GM21526 (cell line): ENCODE results near the gene LCN1.

Experiments used
- ATAC-seq: cut with Tn5 transposase; IDR thresholded peaks from one replicate; pipeline ENCODE4 v1.9.1; 2021; ENCODE audit warnings: moderate library complexity; ENCODE audit not compliant: unreplicated experiment, low FRiP score

LCN1 gene

DNA sequence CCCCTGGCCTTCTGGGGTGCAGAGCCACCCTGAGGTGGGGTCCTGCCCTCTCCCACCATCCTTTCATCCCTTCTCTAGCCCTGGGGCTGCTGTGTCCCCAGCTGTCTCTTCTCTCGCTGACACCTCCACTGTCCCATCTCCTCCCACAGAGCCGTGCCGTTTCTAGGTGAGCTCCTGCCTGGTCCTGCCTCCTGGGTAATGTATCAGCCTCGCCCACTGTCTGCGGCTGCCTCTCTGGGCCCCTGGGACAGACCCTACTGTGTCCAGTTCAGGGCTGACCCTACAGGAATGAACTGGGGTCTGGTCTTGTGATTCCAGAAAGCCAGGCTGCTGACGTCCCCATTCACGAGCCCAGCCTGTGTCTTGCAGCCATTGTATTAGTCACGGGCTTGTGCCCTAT is 44.4 kb downstream of the LCN1 start:
- ATAC-seq, result no peak

DNA sequence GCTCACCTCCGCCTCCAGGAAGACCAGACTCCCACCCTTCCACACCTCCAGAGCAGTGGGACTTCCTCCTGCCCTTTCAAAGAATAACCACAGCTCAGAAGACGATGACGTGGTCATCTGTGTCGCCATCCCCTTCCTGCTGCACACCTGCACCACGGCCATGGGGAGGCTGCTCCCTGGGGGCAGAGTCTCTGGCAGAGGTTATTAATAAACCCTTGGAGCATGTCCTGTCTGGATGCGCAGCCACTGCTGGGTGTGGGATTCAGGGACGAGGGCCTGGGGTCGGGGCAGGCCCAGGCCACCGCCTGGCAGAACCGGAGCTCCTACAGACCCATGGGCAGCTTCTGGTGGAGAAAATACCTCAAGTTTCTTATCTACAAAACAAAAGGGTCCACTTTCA is 45.3 kb downstream of the LCN1 start:
- no peak for ATAC-seq

DNA sequence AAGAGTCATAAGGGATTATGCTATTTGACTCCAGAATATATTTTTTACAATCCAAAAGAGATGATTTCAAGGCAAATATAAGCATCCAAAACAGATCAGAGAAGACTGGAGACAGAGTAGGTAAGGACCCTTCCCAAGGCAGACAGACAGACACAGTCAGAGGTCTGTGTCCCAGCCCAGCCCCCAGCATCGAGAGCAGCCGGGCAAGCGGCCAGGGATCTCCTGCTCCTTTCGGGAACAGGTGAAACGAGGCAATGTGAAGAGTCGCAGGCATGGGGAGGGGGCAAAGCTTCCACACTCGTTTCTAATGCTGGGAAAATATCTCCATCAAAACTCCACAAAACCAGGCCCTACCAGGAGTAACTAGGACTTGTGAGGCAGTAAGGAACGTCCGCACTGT is 46.1 kb downstream of the LCN1 start:
- ATAC-seq, result no peak

DNA sequence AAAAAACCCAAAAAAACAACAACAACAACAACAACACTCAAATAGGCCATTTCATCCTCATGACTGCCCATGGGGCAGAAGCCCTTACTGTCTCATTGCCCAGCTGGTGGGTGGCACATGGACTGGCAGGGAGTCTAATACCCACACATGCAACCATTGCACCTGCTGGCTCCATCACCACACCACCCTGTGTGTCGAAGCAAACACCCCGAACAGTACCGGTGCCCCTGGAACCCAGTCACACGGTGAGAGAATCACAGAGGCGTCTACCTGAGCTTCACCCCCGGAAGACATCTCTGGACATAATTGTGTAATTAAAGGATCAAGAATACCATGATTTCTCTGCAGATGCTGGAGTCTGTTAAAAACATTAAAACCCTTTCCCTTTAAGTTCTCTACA is 46.8 kb downstream of the LCN1 start:
- ATAC-seq, result no peak

DNA sequence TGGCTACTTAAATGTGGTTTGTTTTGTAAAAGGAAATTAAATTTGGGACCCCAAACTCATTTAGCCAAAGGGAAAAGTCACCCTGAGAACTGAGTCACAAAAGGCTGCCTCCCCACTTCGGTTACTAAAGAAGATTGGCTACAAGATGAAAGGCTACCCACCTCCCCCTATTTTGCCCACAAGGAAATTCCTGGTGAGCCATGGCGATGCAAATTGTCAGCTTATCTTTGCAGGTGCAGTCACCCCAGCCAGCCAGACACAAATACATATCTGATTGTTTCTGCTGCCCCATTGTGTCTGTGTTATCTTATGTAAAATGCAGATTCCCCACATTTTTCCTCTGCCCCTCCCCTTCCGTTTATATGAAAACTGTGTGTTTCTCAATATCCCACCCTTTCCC is 49.2 kb downstream of the LCN1 start:
- no peak for ATAC-seq

DNA sequence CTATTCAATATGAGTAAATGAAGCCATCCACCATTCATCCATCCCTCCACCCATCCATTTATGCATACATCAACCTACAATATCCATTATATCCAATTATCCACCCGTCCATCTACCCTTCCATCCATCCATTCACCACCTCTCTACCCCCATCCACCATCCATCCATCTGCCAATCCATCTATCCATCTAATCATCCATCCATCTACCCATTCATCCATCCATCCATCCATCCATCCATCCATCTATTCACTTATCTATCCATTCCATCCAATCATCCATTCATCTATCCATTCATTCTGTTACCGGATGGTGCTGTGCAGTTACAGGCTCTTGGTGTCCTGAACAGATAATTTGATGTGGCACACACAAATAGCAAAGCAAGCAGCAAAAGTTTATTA is 51.0 kb downstream of the LCN1 start:
- no peak for ATAC-seq

DNA sequence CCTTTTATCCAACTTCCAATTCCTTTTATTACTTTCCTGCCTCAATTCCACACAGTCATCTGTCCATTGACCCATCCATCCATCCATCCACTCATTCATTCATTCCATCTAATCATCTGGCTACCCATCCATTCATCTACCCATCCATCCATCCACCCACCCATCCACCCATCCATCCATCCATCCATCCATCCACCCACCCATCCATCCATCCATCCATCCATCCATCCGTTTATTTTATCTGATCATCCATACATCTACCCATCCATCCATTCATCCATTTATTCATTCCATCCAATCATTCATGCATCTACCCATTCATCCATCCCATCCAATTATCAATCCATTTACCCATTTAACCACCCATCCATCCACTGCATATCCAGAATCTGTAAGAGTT is 51.9 kb downstream of the LCN1 start:
- ATAC-seq, result no peak

DNA sequence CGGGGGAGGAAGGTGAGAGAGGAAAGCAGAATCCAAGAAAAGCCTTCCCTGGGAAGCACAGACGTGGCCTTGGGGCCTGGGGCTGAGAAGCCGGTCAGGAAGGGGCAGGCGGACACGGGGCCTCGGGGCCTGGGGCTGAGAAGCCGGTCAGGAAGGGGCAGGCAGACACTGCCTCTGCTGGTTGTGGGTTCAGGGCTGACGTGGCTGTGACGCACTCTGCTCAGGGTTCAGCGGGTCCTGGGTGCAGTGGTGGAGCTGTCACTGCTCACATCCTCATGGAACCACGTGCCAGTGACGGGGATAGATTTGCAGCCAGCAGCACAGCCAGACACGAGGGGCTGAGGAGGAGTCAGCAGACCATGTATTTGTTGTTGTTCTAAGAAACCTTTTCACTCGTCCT is 53.1 kb downstream of the LCN1 start:
- no peak for ATAC-seq

DNA sequence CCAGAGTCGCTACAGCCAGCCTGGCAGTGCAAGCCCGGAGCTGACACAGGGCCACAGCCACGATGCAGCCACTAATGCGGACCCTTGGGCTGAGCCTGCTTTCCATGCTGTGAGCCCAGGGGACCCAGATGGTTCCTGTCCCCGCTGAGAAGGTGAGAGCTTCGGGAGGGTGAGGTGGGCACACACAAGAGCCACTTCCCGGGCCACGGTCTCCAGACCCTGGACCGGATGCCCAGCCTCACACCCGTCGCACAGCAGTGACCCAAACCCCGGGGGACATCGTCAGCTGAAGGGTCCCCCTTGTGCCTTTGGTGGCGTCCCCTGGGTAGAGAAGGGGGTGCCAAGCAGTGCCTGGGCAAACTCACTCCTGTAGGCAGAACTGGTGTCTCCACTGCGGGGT is 53.7 kb downstream of the LCN1 start:
- no peak for ATAC-seq
